ENCODE results near the gene CLDND2.

GRCh38 chr19:51342631-51343569, 25.9 kb downstream of the CLDND2 start:
- TF ChIP-seq CTCF (IDR thresholded peaks at IDR 0.05; ENCODE audit: low read depth, low read length, missing input control), result no peak
- no peak for TF ChIP-seq REST (IDR thresholded peaks at IDR 0.05)
- TF ChIP-seq SP1 (IDR thresholded peaks at IDR 0.05), result no peak
- TF ChIP-seq TAF1 (conservative IDR thresholded peaks at IDR 0.05), result no peak
- no peak for TF ChIP-seq HNF4G (IDR thresholded peaks at IDR 0.05)
- no peak for TF ChIP-seq RAD21 (IDR thresholded peaks at IDR 0.05)
- no peak for TF ChIP-seq ZBTB33 (IDR thresholded peaks at IDR 0.05)
- TF ChIP-seq EGR1 (IDR thresholded peaks at IDR 0.05; ENCODE audit: low read depth in 2 of 2), result no peak
- TF ChIP-seq GABPA (IDR thresholded peaks at IDR 0.05 in 1 of 2, conservative IDR thresholded peaks at IDR 0.05 in 1 of 2), result no peak
- TF ChIP-seq MAX (IDR thresholded peaks at IDR 0.05), result no peak
- no peak for TF ChIP-seq ATF3 (IDR thresholded peaks at IDR 0.05)
- no peak for TF ChIP-seq YY1 (IDR thresholded peaks at IDR 0.05)
- TF ChIP-seq FOXA1 (IDR thresholded peaks at IDR 0.05), result no peak
- TF ChIP-seq JUND (IDR thresholded peaks at IDR 0.05), result no peak
